OCI-LY7 (cell line): ENCODE measurements around the gene COL23A1.

Source experiments
- EZH2phosphoT487 ChIP-seq: fragments of 200-600 bp; sonication (generic); IDR thresholded peaks from 2 replicates; pipeline ENCODE4 v1.6.1; 2018; ENCODE audit warnings: low read depth, borderline replicate concordance, mild to moderate bottlenecking, mixed run types, antibody characterized with exemption, low read length, moderate library complexity, mixed read lengths
- TF ChIP-seq, protein P1 (sequence below): fragments of 200-600 bp; sonication (generic); conservative IDR thresholded peaks from 2 replicates; pipeline ENCODE4 v1.5.1; 2014; ENCODE audit warnings: mild to moderate bottlenecking, antibody characterized with exemption, low read length, moderate library complexity, mixed read lengths

DNA sequence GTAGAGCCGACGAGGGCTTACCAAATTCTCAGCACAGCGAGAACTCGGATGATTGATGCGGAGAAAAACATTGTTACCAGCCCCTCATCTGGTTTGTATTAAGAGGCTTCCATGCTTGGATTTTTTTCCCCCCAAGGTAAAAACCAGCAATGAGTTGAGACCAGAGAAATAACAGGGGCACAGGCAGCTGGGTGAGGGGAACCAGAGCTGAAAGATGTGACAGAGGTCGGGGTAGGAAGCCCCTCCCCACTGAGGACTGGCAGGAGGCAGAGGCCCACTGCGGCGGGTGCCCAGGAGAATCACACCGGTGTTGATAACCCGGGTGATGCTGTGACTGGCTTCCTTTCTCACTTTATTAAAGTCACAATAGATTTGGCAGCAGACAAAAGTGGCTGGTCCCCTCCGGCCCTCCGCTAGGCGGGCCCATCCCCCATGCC is 241.1 kb downstream of the COL23A1 start:
- TF ChIP-seq, protein P1, sequence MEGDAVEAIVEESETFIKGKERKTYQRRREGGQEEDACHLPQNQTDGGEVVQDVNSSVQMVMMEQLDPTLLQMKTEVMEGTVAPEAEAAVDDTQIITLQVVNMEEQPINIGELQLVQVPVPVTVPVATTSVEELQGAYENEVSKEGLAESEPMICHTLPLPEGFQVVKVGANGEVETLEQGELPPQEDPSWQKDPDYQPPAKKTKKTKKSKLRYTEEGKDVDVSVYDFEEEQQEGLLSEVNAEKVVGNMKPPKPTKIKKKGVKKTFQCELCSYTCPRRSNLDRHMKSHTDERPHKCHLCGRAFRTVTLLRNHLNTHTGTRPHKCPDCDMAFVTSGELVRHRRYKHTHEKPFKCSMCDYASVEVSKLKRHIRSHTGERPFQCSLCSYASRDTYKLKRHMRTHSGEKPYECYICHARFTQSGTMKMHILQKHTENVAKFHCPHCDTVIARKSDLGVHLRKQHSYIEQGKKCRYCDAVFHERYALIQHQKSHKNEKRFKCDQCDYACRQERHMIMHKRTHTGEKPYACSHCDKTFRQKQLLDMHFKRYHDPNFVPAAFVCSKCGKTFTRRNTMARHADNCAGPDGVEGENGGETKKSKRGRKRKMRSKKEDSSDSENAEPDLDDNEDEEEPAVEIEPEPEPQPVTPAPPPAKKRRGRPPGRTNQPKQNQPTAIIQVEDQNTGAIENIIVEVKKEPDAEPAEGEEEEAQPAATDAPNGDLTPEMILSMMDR = no peak
- TF ChIP-seq EZH2phosphoT487 = no peak
